ENCODE measurements around the gene SOX18.

- TF ChIP-seq CTCF (IDR thresholded peaks at IDR 0.05) (no peak), POLR2AphosphoS5 (IDR thresholded peaks at IDR 0.05) (no peak), EP300 (IDR thresholded peaks at IDR 0.05) (no peak)
Observed at GRCh38 chr20:64011366-64011779, 38.1 kb downstream of the SOX18 start.
